Measurements from ENCODE around the gene EHD4.

EHD4 gene

GRCh38 chr15:41968701-41969100, 3.7 kb downstream of the EHD4 start:
- DNase-seq: no peak
- no peaks in the 10 kb centered on the region for H3K9me3 Mint-ChIP-seq
- peaks cover 5% of the 10 kb centered on the region for H3K36me3 Mint-ChIP-seq (ENCODE audit: low read depth)
- no peak overlapping the region for H3K4me3 Mint-ChIP-seq
- no peak for TF ChIP-seq CTCF (IDR thresholded peaks at IDR 0.05)
- H3K27ac Mint-ChIP-seq: no peak overlapping the region
- H3K27me3 Mint-ChIP-seq (ENCODE audit: low read depth, poor library complexity): peaks cover 3% of the 10 kb centered on the region
- H3K4me1 Mint-ChIP-seq: peaks cover 42% of the 10 kb centered on the region

GRCh38 chr15:41967506-41968206, 4.7 kb downstream of the EHD4 start:
- no peak for DNase-seq
- TF ChIP-seq CTCF (IDR thresholded peaks at IDR 0.05): no peak
- Mint-ChIP-seq H3K27me3 (ENCODE audit: low read depth, poor library complexity) (peaks cover 2% of the 10 kb centered on the region), H3K36me3 (ENCODE audit: low read depth) (peaks cover 5% of the 10 kb centered on the region), H3K27ac (peak overlapping the region; percentile 6), H3K4me3 (no peak overlapping the region), H3K4me1 (peaks cover 42% of the 10 kb centered on the region), H3K9me3 (peaks cover 3% of the 10 kb centered on the region)

GRCh38 chr15:41966920-41967465, 5.4 kb downstream of the EHD4 start:
- no peak for TF ChIP-seq CTCF (IDR thresholded peaks at IDR 0.05)
- DNase-seq: no peak
- H3K27ac Mint-ChIP-seq: peak overlapping the region; percentile 78
- H3K36me3 Mint-ChIP-seq (ENCODE audit: low read depth): peaks cover 10% of the 10 kb centered on the region
- H3K27me3 Mint-ChIP-seq (ENCODE audit: low read depth, poor library complexity): peaks cover 2% of the 10 kb centered on the region
- peaks cover 8% of the 10 kb centered on the region for H3K9me3 Mint-ChIP-seq
- no peak overlapping the region for H3K4me3 Mint-ChIP-seq
- peaks cover 42% of the 10 kb centered on the region for H3K4me1 Mint-ChIP-seq

- Mint-ChIP-seq H3K4me1 (peaks cover 40% of the 10 kb centered on the region), H3K9me3 (peaks cover 13% of the 10 kb centered on the region), H3K36me3 (ENCODE audit: low read depth) (peaks cover 16% of the 10 kb centered on the region), H3K27me3 (ENCODE audit: low read depth, poor library complexity) (peaks cover 2% of the 10 kb centered on the region), H3K4me3 (no peak overlapping the region), H3K27ac (no peak overlapping the region)
- DNase-seq: no peak
- TF ChIP-seq CTCF (IDR thresholded peaks at IDR 0.05): no peak
Measured at GRCh38 chr15:41966414-41966812, 5.9 kb downstream of the EHD4 start.

- H3K27me3 Mint-ChIP-seq (ENCODE audit: low read depth, poor library complexity): peaks cover 2% of the 10 kb centered on the region
- peaks cover 34% of the 10 kb centered on the region for H3K4me1 Mint-ChIP-seq
- no peak for TF ChIP-seq CTCF (IDR thresholded peaks at IDR 0.05)
- DNase-seq: no peak
- H3K36me3 Mint-ChIP-seq (ENCODE audit: low read depth): peaks cover 22% of the 10 kb centered on the region
- H3K4me3 Mint-ChIP-seq: no peak overlapping the region
- H3K9me3 Mint-ChIP-seq: peaks cover 18% of the 10 kb centered on the region
- peak overlapping the region; percentile 94 for H3K27ac Mint-ChIP-seq
Measured at GRCh38 chr15:41965441-41966413, 6.6 kb downstream of the EHD4 start.
